ENCODE results near the gene SDC3.

The SDC3 gene

DNA sequence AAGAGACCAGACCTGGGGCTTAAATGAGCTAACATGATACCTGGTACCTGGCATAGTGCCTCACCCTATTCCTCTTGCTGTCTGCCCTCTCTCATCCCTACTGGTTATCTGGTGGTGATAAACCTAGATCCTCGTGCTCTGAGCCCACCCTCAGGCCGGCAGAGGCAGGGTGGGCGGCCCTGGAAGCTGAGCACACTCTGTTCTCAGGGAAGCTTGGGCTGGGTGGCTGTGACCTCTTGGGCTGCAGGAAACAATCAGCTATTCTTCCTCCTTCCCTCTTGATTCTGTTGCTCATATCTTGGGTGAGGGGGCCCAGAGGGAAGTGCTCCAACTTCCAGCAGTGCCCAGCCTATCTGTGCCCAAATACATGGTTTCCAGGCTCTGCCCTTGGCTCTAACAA lies 42.0 kb downstream of the SDC3 start:
- H3K27me3 ChIP-seq (ENCODE audit: control insufficient read depth, low read length) = peaks cover 34% of the 10 kb centered on the region
- H3K79me2 ChIP-seq (ENCODE audit: control insufficient read depth, low read length) = no peaks in the 10 kb centered on the region
- no peak overlapping the region for H3K27ac ChIP-seq (ENCODE audit: low read depth, low read length)
- H4K20me1 ChIP-seq (ENCODE audit: control insufficient read depth, insufficient read depth, low read depth, low read length) = no peaks in the 10 kb centered on the region
- no peaks in the 10 kb centered on the region for H3K9me3 ChIP-seq (ENCODE audit: control insufficient read depth, insufficient read depth, low read length)
- H3K4me1 ChIP-seq (ENCODE audit: control insufficient read depth, low read length) = no peaks in the 10 kb centered on the region
- H3F3A ChIP-seq (ENCODE audit: control insufficient read depth, insufficient read depth) = no peaks in the 10 kb centered on the region
- H3K4me2 ChIP-seq (ENCODE audit: low read length) = no peak overlapping the region
- no peaks in the 10 kb centered on the region for H3K36me3 ChIP-seq (ENCODE audit: control insufficient read depth, low read length)
- no peak overlapping the region for H3K4me3 ChIP-seq (ENCODE audit: low read length)
- TF ChIP-seq, protein P1, sequence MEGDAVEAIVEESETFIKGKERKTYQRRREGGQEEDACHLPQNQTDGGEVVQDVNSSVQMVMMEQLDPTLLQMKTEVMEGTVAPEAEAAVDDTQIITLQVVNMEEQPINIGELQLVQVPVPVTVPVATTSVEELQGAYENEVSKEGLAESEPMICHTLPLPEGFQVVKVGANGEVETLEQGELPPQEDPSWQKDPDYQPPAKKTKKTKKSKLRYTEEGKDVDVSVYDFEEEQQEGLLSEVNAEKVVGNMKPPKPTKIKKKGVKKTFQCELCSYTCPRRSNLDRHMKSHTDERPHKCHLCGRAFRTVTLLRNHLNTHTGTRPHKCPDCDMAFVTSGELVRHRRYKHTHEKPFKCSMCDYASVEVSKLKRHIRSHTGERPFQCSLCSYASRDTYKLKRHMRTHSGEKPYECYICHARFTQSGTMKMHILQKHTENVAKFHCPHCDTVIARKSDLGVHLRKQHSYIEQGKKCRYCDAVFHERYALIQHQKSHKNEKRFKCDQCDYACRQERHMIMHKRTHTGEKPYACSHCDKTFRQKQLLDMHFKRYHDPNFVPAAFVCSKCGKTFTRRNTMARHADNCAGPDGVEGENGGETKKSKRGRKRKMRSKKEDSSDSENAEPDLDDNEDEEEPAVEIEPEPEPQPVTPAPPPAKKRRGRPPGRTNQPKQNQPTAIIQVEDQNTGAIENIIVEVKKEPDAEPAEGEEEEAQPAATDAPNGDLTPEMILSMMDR (IDR thresholded peaks at IDR 0.05; ENCODE audit: low read depth, low read length, poor library complexity, severe bottlenecking) = no peak
- TF ChIP-seq EZH2phosphoT487 (IDR thresholded peaks at IDR 0.05; ENCODE audit: borderline replicate concordance, low read length) = no peak
- H3K9me2 ChIP-seq (replicated peaks; ENCODE audit: control insufficient read depth, low read length) = no peaks in the 10 kb centered on the region

DNA sequence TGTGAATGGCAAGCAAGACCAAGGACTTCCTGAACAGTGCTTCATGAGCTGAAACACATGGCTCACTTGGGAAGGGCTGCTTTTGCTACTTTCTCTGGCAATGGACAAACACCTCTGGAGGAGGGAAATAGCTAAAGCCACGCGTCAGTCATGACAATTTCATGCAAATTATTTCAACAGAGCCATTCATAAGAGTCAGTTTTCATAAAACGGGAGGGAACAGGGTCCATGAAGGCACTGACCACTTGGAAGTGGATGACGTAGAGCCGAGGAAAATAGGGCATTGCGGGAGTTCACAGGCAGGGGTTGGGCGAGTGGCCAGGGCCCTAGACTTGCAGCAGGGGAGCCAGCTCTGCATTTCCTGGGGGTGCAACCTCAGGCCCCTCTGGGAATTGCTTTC lies 43.9 kb downstream of the SDC3 start:
- TF ChIP-seq, protein P1 (IDR thresholded peaks at IDR 0.05; ENCODE audit: low read depth, low read length, poor library complexity, severe bottlenecking) = no peak
- no peak for TF ChIP-seq EZH2phosphoT487 (IDR thresholded peaks at IDR 0.05; ENCODE audit: borderline replicate concordance, low read length)
- no peak overlapping the region for H3K4me2 ChIP-seq (ENCODE audit: low read length)
- no peaks in the 10 kb centered on the region for H3K36me3 ChIP-seq (ENCODE audit: control insufficient read depth, low read length)
- H4K20me1 ChIP-seq (ENCODE audit: control insufficient read depth, insufficient read depth, low read depth, low read length) = no peaks in the 10 kb centered on the region
- H3F3A ChIP-seq (ENCODE audit: control insufficient read depth, insufficient read depth) = no peaks in the 10 kb centered on the region
- H3K79me2 ChIP-seq (ENCODE audit: control insufficient read depth, low read length) = no peaks in the 10 kb centered on the region
- no peaks in the 10 kb centered on the region for H3K9me2 ChIP-seq (replicated peaks; ENCODE audit: control insufficient read depth, low read length)
- no peak overlapping the region for H3K27ac ChIP-seq (ENCODE audit: low read depth, low read length)
- H3K4me1 ChIP-seq (ENCODE audit: control insufficient read depth, low read length) = no peaks in the 10 kb centered on the region
- no peaks in the 10 kb centered on the region for H3K9me3 ChIP-seq (ENCODE audit: control insufficient read depth, insufficient read depth, low read length)
- peaks cover 47% of the 10 kb centered on the region for H3K27me3 ChIP-seq (ENCODE audit: control insufficient read depth, low read length)
- no peak overlapping the region for H3K4me3 ChIP-seq (ENCODE audit: low read length)

DNA sequence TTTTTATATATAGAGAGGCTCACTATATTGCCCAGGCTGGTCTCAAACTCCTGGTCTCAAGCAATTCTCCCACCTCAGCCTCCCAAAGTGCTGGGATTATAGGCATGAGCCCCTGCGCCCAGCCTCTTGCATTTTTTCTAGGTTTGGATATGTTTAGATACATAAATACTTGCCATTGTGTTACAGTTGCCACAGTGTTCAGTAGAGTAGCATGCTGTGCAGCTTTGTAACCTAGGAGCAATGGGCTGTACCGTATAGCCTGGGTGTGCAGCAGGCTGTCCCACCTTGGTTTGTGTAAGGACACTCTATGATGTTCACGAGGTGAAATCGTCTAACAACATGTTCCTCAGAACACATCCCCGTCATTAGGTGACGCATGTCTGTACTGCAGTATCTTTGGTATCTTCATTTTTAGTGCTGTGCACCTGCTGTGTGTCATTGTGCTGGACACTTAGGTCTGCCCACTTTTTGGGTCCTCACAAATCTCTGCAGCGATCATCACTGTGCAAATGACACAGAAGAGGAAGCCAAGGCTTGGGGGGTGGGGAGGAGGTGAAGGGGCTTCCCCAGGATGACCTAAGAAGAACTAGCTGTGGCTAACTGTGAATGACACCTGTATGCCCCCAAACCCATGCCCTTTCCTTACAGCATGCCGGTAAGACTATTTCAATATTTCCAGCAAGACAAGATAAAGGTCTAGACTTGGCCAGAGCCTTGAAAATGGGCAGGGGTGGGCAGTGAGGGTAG lies 44.5 kb downstream of the SDC3 start:
- no peak overlapping the region for H3K4me3 ChIP-seq (ENCODE audit: low read length)

More for the DNA sequence above, 44.5 kb downstream of the SDC3 start:
- H3K36me3 ChIP-seq (ENCODE audit: control insufficient read depth, low read length) = no peaks in the 10 kb centered on the region
- TF ChIP-seq, protein P1 (IDR thresholded peaks at IDR 0.05; ENCODE audit: low read depth, low read length, poor library complexity, severe bottlenecking) = no peak
- no peak for TF ChIP-seq EZH2phosphoT487 (IDR thresholded peaks at IDR 0.05; ENCODE audit: borderline replicate concordance, low read length)
- H3K27me3 ChIP-seq (ENCODE audit: control insufficient read depth, low read length) = peaks cover 47% of the 10 kb centered on the region
- no peaks in the 10 kb centered on the region for H3K79me2 ChIP-seq (ENCODE audit: control insufficient read depth, low read length)
- no peaks in the 10 kb centered on the region for H3K9me3 ChIP-seq (ENCODE audit: control insufficient read depth, insufficient read depth, low read length)
- no peak overlapping the region for H3K27ac ChIP-seq (ENCODE audit: low read depth, low read length)
- no peaks in the 10 kb centered on the region for H4K20me1 ChIP-seq (ENCODE audit: control insufficient read depth, insufficient read depth, low read depth, low read length)
- H3K4me1 ChIP-seq (ENCODE audit: control insufficient read depth, low read length) = no peaks in the 10 kb centered on the region
- H3K9me2 ChIP-seq (replicated peaks; ENCODE audit: control insufficient read depth, low read length) = no peaks in the 10 kb centered on the region
- no peak overlapping the region for H3K4me2 ChIP-seq (ENCODE audit: low read length)
- no peaks in the 10 kb centered on the region for H3F3A ChIP-seq (ENCODE audit: control insufficient read depth, insufficient read depth)
